GM10847 (cell line): Measurements from ENCODE around the gene IMMT.

Source experiments
- POLR2A ChIP-seq: IDR thresholded peaks from 2 replicates; pipeline ENCODE4 v1.6.1; 2011; ENCODE audit not compliant: insufficient read length; ENCODE audit errors: extremely low read depth

IMMT gene

GRCh38 chr2:86185517-86186212 lies 9.6 kb downstream of the IMMT start:
- TF ChIP-seq POLR2A: no peak

- no peak for TF ChIP-seq POLR2A
These were observed 18.7 kb downstream of the IMMT start for GRCh38 chr2:86176597-86176996.

GRCh38 chr2:86175828-86176227 lies 19.4 kb downstream of the IMMT start:
- TF ChIP-seq POLR2A: no peak

- TF ChIP-seq POLR2A: no peak
These were observed 20.8 kb downstream of the IMMT start for GRCh38 chr2:86174445-86174844.

- TF ChIP-seq POLR2A: no peak
These were observed 22.7 kb downstream of the IMMT start for GRCh38 chr2:86172610-86173009.

GRCh38 chr2:86171295-86171694 lies 24.0 kb downstream of the IMMT start:
- no peak for TF ChIP-seq POLR2A

GRCh38 chr2:86170449-86170848 lies 24.8 kb downstream of the IMMT start:
- TF ChIP-seq POLR2A: no peak

GRCh38 chr2:86160156-86160952 lies 34.9 kb downstream of the IMMT start:
- TF ChIP-seq POLR2A: no peak

GRCh38 chr2:86158286-86158685 lies 37.0 kb downstream of the IMMT start:
- no peak for TF ChIP-seq POLR2A

GRCh38 chr2:86157009-86157556 lies 38.2 kb downstream of the IMMT start:
- no peak for TF ChIP-seq POLR2A

- no peak for TF ChIP-seq POLR2A
These were observed 44.8 kb downstream of the IMMT start for GRCh38 chr2:86150502-86150901.

GRCh38 chr2:86147793-86148192 lies 47.5 kb downstream of the IMMT start:
- no peak for TF ChIP-seq POLR2A

GRCh38 chr2:86143926-86144685 lies 51.2 kb downstream of the IMMT start:
- no peak for TF ChIP-seq POLR2A

GRCh38 chr2:86143307-86143706 lies 52.0 kb downstream of the IMMT start:
- no peak for TF ChIP-seq POLR2A

- TF ChIP-seq POLR2A: no peak
These were observed 52.6 kb downstream of the IMMT start for GRCh38 chr2:86142436-86143257.
